ENCODE results near the gene DNAAF6.
"Not testable (repeated sequence)": the region's sequence is repeated elsewhere in the genome, so short reads cannot be mapped to it uniquely, and the experiment has no call there.

The DNAAF6 gene

DNA sequence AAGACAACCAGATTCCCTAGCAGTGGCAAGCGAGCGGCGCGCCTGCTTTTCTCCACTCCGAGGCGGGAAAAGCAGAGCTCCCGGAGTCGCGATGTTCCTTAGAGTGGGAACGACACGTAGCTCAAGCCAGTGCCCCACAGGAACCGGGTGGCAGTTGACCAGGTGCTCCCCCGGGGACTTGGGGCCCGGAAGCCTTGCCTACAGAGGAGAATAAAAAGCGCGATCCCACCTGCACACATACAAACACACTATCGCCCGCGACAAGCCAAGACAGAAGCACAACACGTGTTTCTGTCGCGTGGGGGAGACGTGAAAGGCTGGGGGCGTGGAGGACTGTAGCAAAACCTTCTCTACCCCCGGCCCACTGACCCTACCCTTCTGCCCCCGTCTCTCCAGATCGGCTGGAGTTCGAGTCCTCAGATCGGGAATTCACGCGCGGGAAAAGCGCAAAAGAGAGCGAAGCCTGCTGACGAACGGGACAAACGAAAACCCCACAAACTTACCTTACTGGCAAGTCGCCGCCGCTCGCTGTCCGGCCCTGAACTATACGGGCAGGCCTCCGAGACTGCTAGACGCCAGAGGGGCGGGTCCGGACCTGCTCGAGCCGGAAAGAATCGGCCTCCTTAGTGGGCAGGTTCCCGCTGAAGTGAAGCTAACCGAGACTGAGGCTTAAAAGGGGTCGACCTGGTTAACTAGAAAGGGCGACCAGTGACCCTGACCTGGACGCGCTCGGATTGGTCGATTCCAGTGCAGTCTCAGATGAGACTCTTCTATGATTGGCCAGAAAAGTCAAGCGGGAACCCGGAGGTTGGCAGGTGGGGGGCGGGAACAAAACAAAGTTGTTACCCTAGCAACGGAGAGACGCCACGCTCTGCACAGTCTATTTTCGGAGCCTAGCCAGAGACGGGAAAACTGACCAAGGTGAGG, at the start of gene DNAAF6, which contains the start of gene NUP62CL:
TSS of gene DNAAF6 (plus strand) at position 842 of the 927 bp plus-strand sequence. CDS start 6,265 bp downstream, outside the sequence.
TSS of gene NUP62CL (minus strand) at position 664 of the 927 bp plus-strand sequence. CDS start 31,287 bp downstream, outside the sequence.
- H3K4me3 ChIP-seq (ENCODE audit: low read depth, low read length): peak within 1 kb of the TSS; percentile 55
- no peak for TF ChIP-seq CTCF (IDR thresholded peaks at IDR 0.05; ENCODE audit: low read depth, low read length, missing control alignments)
- DNase-seq (ENCODE audit: low read depth): peak; percentile 49

DNA sequence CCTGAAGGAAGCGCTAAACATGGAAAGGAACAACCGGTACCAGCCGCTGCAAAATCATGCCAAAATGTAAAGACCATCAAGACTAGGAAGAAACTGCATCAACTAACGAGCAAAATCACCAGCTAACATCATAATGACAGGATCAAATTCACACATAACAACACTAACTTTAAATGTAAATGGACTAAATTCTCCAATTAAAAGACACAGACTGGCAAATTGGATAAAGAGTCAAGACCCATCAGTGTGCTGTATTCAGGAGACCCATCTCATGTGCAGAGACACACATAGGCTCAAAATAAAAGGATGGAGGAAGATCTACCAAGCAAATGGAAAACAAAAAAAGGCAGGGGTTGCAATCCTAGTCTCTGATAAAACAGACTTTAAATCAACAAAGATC, 48.8 kb upstream of the DNAAF6 start:
- H3K4me3 ChIP-seq (ENCODE audit: low read depth, low read length); DNase-seq (ENCODE audit: low read depth): not testable (repeated sequence)

- no peak for TF ChIP-seq CTCF (IDR thresholded peaks at IDR 0.05; ENCODE audit: low read depth, low read length, missing control alignments)
- DNase-seq (ENCODE audit: low read depth): no peak
- no peak overlapping the region for H3K4me3 ChIP-seq (ENCODE audit: low read depth, low read length)
Measured at GRCh38 chrX:107167163-107167921, 39.1 kb upstream of the DNAAF6 start.

GRCh38 chrX:107168257-107168656, 38.2 kb upstream of the DNAAF6 start:
- no peak for DNase-seq (ENCODE audit: low read depth)
- no peak for TF ChIP-seq CTCF (IDR thresholded peaks at IDR 0.05; ENCODE audit: low read depth, low read length, missing control alignments)
- no peak overlapping the region for H3K4me3 ChIP-seq (ENCODE audit: low read depth, low read length)

DNA sequence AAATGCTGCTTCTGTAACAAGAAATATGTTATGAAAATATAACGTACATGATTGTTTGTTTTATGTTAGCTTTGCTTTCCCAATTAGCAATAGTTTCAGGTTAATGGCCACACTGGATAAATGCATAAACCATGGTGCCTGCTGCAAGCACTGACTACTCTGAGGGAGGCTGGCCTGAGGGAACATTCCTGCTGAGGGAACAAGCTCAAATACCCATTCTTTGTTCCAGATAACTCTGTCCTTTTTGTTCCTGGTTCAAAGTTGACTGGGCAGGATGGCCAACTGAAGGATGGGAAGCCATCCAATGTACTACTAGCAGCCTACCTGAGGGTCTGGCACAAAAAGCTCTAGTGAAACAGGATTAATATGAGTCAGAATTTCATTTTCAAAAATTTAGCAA, 37.7 kb upstream of the DNAAF6 start:
- no peak for DNase-seq (ENCODE audit: low read depth)
- no peak for TF ChIP-seq CTCF (IDR thresholded peaks at IDR 0.05; ENCODE audit: low read depth, low read length, missing control alignments)

GRCh38 chrX:107171369-107172102, 34.9 kb upstream of the DNAAF6 start:
- H3K4me3 ChIP-seq (ENCODE audit: low read depth, low read length): no peak overlapping the region
- TF ChIP-seq CTCF (IDR thresholded peaks at IDR 0.05; ENCODE audit: low read depth, low read length, missing control alignments): no peak
- no peak for DNase-seq (ENCODE audit: low read depth)

More for the DNA sequence above, 37.7 kb upstream of the DNAAF6 start:
- H3K4me3 ChIP-seq (ENCODE audit: low read depth, low read length): no peak overlapping the region
